ENCODE measurements around the gene GOLGA6A. TPM values are rescaled to one million over a fixed set of nuclear protein-coding genes. Genes with fewer than 3 reads are reported as not detected.

The GOLGA6A gene
- polyA plus RNA-seq, 4 donors, result 0.01 to 0.12 TPM; not detected in 2

GRCh38 chr15:74044267-74045110 is 37.9 kb downstream of the GOLGA6A start:
- Histone ChIP-seq H3K27me3 (ENCODE audit: control insufficient read depth in 3 of 3, insufficient read depth in 3 of 3, low read length in 3 of 3) (no peaks in the 10 kb centered on the region), H3K27ac (ENCODE audit: low read depth in 1 of 3, low read length in 2 of 3) (peak overlapping the region in 1 of 3 donors; percentile 63), H3K4me1 (ENCODE audit: control insufficient read depth in 3 of 3, insufficient read depth in 2 of 3, low read depth in 1 of 3, low read length in 2 of 3) (peaks cover 0 to 4% (median 2%) of the 10 kb centered on the region in 3 donors), H3K4me3 (ENCODE audit: low read depth in 1 of 3, low read length in 3 of 3) (no peak overlapping the region), H3K9me3 (ENCODE audit: control insufficient read depth in 2 of 2, insufficient read depth in 1 of 2, low read depth in 1 of 2, low read length in 1 of 2) (no peaks in the 10 kb centered on the region), H3K36me3 (ENCODE audit: control insufficient read depth in 3 of 3, insufficient read depth in 2 of 3, low read depth in 1 of 3, low read length in 3 of 3) (peaks cover 0 to 20% (median 0%) of the 10 kb centered on the region in 3 donors)
- no peak for FAIRE-seq
- DNase-seq, result no peak
- 81 to 87% (median 86%) methylated on average over 31 of the region's 31 CpGs for WGBS, 3 donors

GRCh38 chr15:74043425-74044266 is 38.7 kb downstream of the GOLGA6A start:
- 76 to 82% (median 78%) methylated on average over 6 to 7 of the region's 7 CpGs for WGBS, 3 donors
- no peak for FAIRE-seq
- peak overlapping the region in 1 of 3 donors; percentile 63 for H3K27ac ChIP-seq (ENCODE audit: low read depth in 1 of 3, low read length in 2 of 3)
- no peak for DNase-seq
- no peaks in the 10 kb centered on the region for H3K9me3 ChIP-seq (ENCODE audit: control insufficient read depth in 2 of 2, insufficient read depth in 1 of 2, low read depth in 1 of 2, low read length in 1 of 2)
- H3K4me3 ChIP-seq (ENCODE audit: low read depth in 1 of 3, low read length in 3 of 3), result no peak overlapping the region
- peaks cover 0 to 20% (median 0%) of the 10 kb centered on the region in 3 donors for H3K36me3 ChIP-seq (ENCODE audit: control insufficient read depth in 3 of 3, insufficient read depth in 2 of 3, low read depth in 1 of 3, low read length in 3 of 3)
- peaks cover 0 to 4% (median 2%) of the 10 kb centered on the region in 3 donors for H3K4me1 ChIP-seq (ENCODE audit: control insufficient read depth in 3 of 3, insufficient read depth in 2 of 3, low read depth in 1 of 3, low read length in 2 of 3)
- no peaks in the 10 kb centered on the region for H3K27me3 ChIP-seq (ENCODE audit: control insufficient read depth in 3 of 3, insufficient read depth in 3 of 3, low read length in 3 of 3)

DNA sequence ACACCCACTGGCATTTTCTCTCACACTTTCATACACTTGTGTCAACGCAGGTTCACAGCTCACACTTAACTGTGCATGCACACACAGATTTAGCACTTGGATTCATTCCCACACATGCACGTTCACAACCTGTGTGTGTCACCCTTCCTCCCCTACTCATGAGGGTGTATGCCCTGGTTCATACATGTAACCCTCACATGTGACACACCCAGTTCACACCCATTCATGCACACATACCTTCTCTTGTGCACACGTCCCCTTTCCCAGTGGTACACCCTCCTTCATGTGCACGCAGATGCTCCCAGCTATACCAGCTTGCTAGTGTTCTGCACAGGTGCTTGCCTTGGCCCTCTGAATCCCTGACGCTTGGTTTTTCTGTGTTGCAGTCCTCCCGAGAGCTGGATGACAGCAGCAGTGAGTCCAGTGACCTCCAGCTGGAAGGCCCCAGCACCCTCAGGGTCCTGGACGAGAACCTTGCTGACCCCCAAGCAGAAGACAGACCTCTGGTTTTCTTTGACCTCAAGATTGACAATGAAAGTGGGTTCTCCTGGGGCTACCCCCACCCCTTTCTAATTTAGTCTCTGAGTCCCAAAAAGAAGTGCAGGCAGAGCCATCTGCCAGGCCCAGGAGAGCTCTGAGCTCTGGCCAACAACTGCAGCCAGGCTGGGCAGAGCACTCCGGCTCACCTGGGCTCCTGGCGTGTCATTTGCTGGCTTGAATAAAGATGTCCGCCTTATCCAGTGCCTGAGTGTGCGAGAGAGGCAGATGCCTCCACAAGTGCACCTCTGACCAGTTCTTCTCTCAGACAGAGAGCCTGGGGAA is 39.5 kb downstream of the GOLGA6A start:
- FAIRE-seq (no peak), DNase-seq (no peak)
- WGBS, 3 donors, result 89 to 92% (median 91%) methylated on average over 11 of the region's 11 CpGs
- H3K4me3 ChIP-seq (ENCODE audit: low read depth in 1 of 3, low read length in 3 of 3), result no peak overlapping the region
- H3K4me1 ChIP-seq (ENCODE audit: control insufficient read depth in 3 of 3, insufficient read depth in 2 of 3, low read depth in 1 of 3, low read length in 2 of 3), result peaks cover 0 to 4% (median 0%) of the 10 kb centered on the region in 3 donors
- H3K36me3 ChIP-seq (ENCODE audit: control insufficient read depth in 3 of 3, insufficient read depth in 2 of 3, low read depth in 1 of 3, low read length in 3 of 3), result peaks cover 0 to 23% (median 0%) of the 10 kb centered on the region in 3 donors
- H3K27ac ChIP-seq (ENCODE audit: low read depth in 1 of 3, low read length in 2 of 3), result peak overlapping the region in 1 of 3 donors; percentile 63
- no peaks in the 10 kb centered on the region for H3K27me3 ChIP-seq (ENCODE audit: control insufficient read depth in 3 of 3, insufficient read depth in 3 of 3, low read length in 3 of 3)
- no peaks in the 10 kb centered on the region for H3K9me3 ChIP-seq (ENCODE audit: control insufficient read depth in 2 of 2, insufficient read depth in 1 of 2, low read depth in 1 of 2, low read length in 1 of 2)

GRCh38 chr15:74041777-74042435 is 40.4 kb downstream of the GOLGA6A start:
- Histone ChIP-seq H3K4me1 (ENCODE audit: control insufficient read depth in 3 of 3, insufficient read depth in 2 of 3, low read depth in 1 of 3, low read length in 2 of 3) (peaks cover 0 to 4% (median 0%) of the 10 kb centered on the region in 3 donors), H3K27me3 (ENCODE audit: control insufficient read depth in 3 of 3, insufficient read depth in 3 of 3, low read length in 3 of 3) (no peaks in the 10 kb centered on the region), H3K4me3 (ENCODE audit: low read depth in 1 of 3, low read length in 3 of 3) (no peak overlapping the region), H3K36me3 (ENCODE audit: control insufficient read depth in 3 of 3, insufficient read depth in 2 of 3, low read depth in 1 of 3, low read length in 3 of 3) (peaks cover 0 to 32% (median 0%) of the 10 kb centered on the region in 3 donors), H3K9me3 (ENCODE audit: control insufficient read depth in 2 of 2, insufficient read depth in 1 of 2, low read depth in 1 of 2, low read length in 1 of 2) (no peaks in the 10 kb centered on the region), H3K27ac (ENCODE audit: low read depth in 1 of 3, low read length in 2 of 3) (peak overlapping the region in 1 of 3 donors; percentile 89)
- FAIRE-seq (no peak), DNase-seq (no peak)
- WGBS, 3 donors, result 82 to 85% (median 85%) methylated on average over 8 of the region's 8 CpGs

- Histone ChIP-seq H3K4me3 (ENCODE audit: low read depth in 1 of 3, low read length in 3 of 3) (no peak overlapping the region), H3K4me1 (ENCODE audit: control insufficient read depth in 3 of 3, insufficient read depth in 2 of 3, low read depth in 1 of 3, low read length in 2 of 3) (peaks cover 0 to 4% (median 0%) of the 10 kb centered on the region in 3 donors), H3K27ac (ENCODE audit: low read depth in 1 of 3, low read length in 2 of 3) (peak overlapping the region in 2 of 3 donors; percentile 2 to 89), H3K9me3 (ENCODE audit: control insufficient read depth in 2 of 2, insufficient read depth in 1 of 2, low read depth in 1 of 2, low read length in 1 of 2) (no peaks in the 10 kb centered on the region), H3K36me3 (ENCODE audit: control insufficient read depth in 3 of 3, insufficient read depth in 2 of 3, low read depth in 1 of 3, low read length in 3 of 3) (peaks cover 0 to 38% (median 0%) of the 10 kb centered on the region in 3 donors), H3K27me3 (ENCODE audit: control insufficient read depth in 3 of 3, insufficient read depth in 3 of 3, low read length in 3 of 3) (no peaks in the 10 kb centered on the region)
- 90 to 93% (median 92%) methylated on average over 10 of the region's 10 CpGs for WGBS, 3 donors
- DNase-seq (no peak), FAIRE-seq (no peak)
Measured at GRCh38 chr15:74041311-74041756, 41.0 kb downstream of the GOLGA6A start.

DNA sequence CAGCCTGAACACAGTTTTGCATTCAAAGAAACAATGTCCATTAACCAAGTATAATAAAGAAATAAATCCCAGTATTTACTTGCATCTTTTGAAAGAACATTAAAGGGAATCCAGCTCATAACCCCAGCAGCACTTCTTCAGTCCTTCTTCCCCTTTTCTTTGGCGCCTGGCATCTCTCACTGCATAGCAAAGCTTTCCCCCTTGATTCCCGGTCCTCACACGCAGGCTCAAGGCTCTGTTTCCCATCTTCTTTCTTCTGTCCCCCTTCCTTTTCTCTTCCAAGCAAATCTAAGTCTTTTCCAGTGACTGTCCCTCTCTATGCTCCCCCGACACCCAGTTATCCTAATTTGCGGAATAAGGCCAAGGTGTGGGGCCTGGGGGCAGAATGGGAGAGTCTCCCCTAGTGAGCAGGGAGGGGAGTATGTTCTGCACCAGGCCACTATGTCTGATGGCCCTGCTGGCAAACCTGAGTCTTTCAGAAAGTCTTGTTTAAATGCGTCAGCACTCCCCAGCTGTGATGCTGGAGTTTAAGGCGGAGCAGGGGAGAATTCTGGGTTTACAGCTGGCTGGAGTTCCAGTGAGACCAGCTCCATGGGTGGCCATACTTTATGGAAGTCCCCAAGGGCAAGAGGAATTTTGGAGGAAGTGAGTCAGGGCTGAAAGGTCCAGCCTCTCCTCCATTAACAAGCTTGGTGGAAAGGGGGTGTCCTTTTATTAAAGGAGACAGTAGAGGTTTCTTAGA is 42.1 kb downstream of the GOLGA6A start:
- no peaks in the 10 kb centered on the region for H3K27me3 ChIP-seq (ENCODE audit: control insufficient read depth in 3 of 3, insufficient read depth in 3 of 3, low read length in 3 of 3)
- H3K36me3 ChIP-seq (ENCODE audit: control insufficient read depth in 3 of 3, insufficient read depth in 2 of 3, low read depth in 1 of 3, low read length in 3 of 3), result peaks cover 2 to 48% (median 8%) of the 10 kb centered on the region in 3 donors
- no peak for FAIRE-seq
- peaks cover 0 to 4% (median 0%) of the 10 kb centered on the region in 3 donors for H3K4me1 ChIP-seq (ENCODE audit: control insufficient read depth in 3 of 3, insufficient read depth in 2 of 3, low read depth in 1 of 3, low read length in 2 of 3)
- H3K4me3 ChIP-seq (ENCODE audit: low read depth in 1 of 3, low read length in 3 of 3), result no peak overlapping the region
- peak in 1 of 2 donors; percentile 28 for DNase-seq
- WGBS, 3 donors, result 64 to 92% (median 87%) methylated on average over 7 of the region's 7 CpGs
- no peaks in the 10 kb centered on the region for H3K9me3 ChIP-seq (ENCODE audit: control insufficient read depth in 2 of 2, insufficient read depth in 1 of 2, low read depth in 1 of 2, low read length in 1 of 2)
- H3K27ac ChIP-seq (ENCODE audit: low read depth in 1 of 3, low read length in 2 of 3), result peak overlapping the region in 2 of 3 donors; percentile 17 to 89

GRCh38 chr15:74039656-74040010 is 42.7 kb downstream of the GOLGA6A start:
- 75 to 88% (median 78%) methylated on average over 5 of the region's 5 CpGs for WGBS, 3 donors
- FAIRE-seq (no peak), DNase-seq (no peak)
- Histone ChIP-seq H3K9me3 (ENCODE audit: control insufficient read depth in 2 of 2, insufficient read depth in 1 of 2, low read depth in 1 of 2, low read length in 1 of 2) (no peaks in the 10 kb centered on the region), H3K27ac (ENCODE audit: low read depth in 1 of 3, low read length in 2 of 3) (peak overlapping the region in 2 of 3 donors; percentile 8 to 81), H3K36me3 (ENCODE audit: control insufficient read depth in 3 of 3, insufficient read depth in 2 of 3, low read depth in 1 of 3, low read length in 3 of 3) (peaks cover 7 to 48% (median 12%) of the 10 kb centered on the region in 3 donors), H3K4me1 (ENCODE audit: control insufficient read depth in 3 of 3, insufficient read depth in 2 of 3, low read depth in 1 of 3, low read length in 2 of 3) (peaks cover 0 to 4% (median 0%) of the 10 kb centered on the region in 3 donors), H3K4me3 (ENCODE audit: low read depth in 1 of 3, low read length in 3 of 3) (no peak overlapping the region), H3K27me3 (ENCODE audit: control insufficient read depth in 3 of 3, insufficient read depth in 3 of 3, low read length in 3 of 3) (no peaks in the 10 kb centered on the region)

Data from small intestine (tissue), 7 donors.